Activated CD4-positive, alpha-beta memory T cell treated with anti-CD3 and anti-CD28 coated beads, Interleukin-2, amount 10 ng/mL, durations not matched to agents 7 days and 5 days (primary cell): ENCODE data around the gene INCA1. TPM values are rescaled to one million over a fixed set of nuclear protein-coding genes. Genes with fewer than 3 reads are reported as not detected.

Experiments
- CTCF ChIA-PET: fragments of 350-600 bp; sonication (Branson Sonifier 250); formaldehyde crosslinking; loops from one replicate; lab custom pipeline; 2021; ENCODE audit warnings: antibody characterized with exemption, inconsistent platforms; lab: Charles Lee
- POLR2A ChIA-PET: fragments of 350-600 bp; sonication (Branson Sonifier 250); formaldehyde crosslinking; loops from one replicate; lab custom pipeline; 2021; ENCODE audit warnings: antibody characterized with exemption; lab: Charles Lee
- DNase-seq: peaks from one replicate; pipeline ENCODE4 v3.0.0-alpha.2; 2020
- H3K27ac Mint-ChIP-seq: one replicate; pipeline ENCODE4 v1.8.0; 2021; ENCODE audit warnings: mild to moderate bottlenecking, mixed read lengths
- H3K27me3 Mint-ChIP-seq: one replicate; pipeline ENCODE4 v1.8.0; 2021; ENCODE audit warnings: mixed read lengths
- H3K36me3 Mint-ChIP-seq: one replicate; pipeline ENCODE4 v1.8.0; 2021; ENCODE audit warnings: low read depth, mixed read lengths
- H3K4me1 Mint-ChIP-seq: one replicate; pipeline ENCODE4 v1.8.0; 2021; ENCODE audit warnings: mixed read lengths
- H3K4me3 Mint-ChIP-seq: one replicate; pipeline ENCODE4 v1.8.0; 2021; ENCODE audit warnings: mild to moderate bottlenecking, mixed read lengths
- H3K9me3 Mint-ChIP-seq: one replicate; pipeline ENCODE4 v1.8.0; 2021; ENCODE audit warnings: mixed read lengths
- total RNA-seq, 2 experiments: library from RNA; stranded (reverse); gene quantifications; one replicate each; pipeline ENCODE4 v1.2.3, GENCODE V29; 2021

Gene INCA1
- total RNA-seq, 2 experiments from 2014 or later, result 0.25 TPM; not detected in 1

- Mint-ChIP-seq H3K36me3 (peaks cover 25% of the 10 kb centered on the region), H3K27me3 (no peaks in the 10 kb centered on the region), H3K27ac (peak within 1 kb of the TSS; percentile 92), H3K4me1 (peaks cover 27% of the 10 kb centered on the region), H3K4me3 (peak within 1 kb of the TSS; percentile 96), H3K9me3 (no peaks in the 10 kb centered on the region)
- ChIA-PET POLR2A (interaction anchor here (0.8 to 20.7 kb wide), 9 partner anchors 9 to 160 kb away, joined by 3 to 711 read pairs (median 4); partner anchors contain the start of genes CAMTA2, INCA1, KIF1C and PFN1), CTCF (interaction anchor here (0.7 to 1.6 kb wide), 4 partner anchors 11 to 42 kb away, joined by 3 to 6 read pairs (median 4); partner anchors contain the start of genes RNF167, SLC25A11 and SPAG7)
- DNase-seq, result no peak
Observed at GRCh38 chr17:4950746-4951204, 46.5 kb downstream of the INCA1 start, which contains the start of gene ENO3. Gene ENO3, plus strand, starts transcription at chr17:4951119. Its CDS starts 711 bp downstream, at chr17:4951830.

- ChIA-PET CTCF (interaction anchor here (0.7 to 1.1 kb wide), 2 partner anchors 10 to 17 kb away, joined by 3 to 4 read pairs; partner anchors contain the start of genes RNF167, SLC25A11 and SPAG7), POLR2A (interaction anchor here (0.8 to 20.7 kb wide), 8 partner anchors 8 to 160 kb away, joined by 3 to 711 read pairs (median 4); partner anchors contain the start of genes CAMTA2, INCA1, KIF1C and PFN1)
- peak; percentile 45 for DNase-seq
- H3K36me3 Mint-ChIP-seq, result peaks cover 31% of the 10 kb centered on the region
- no peaks in the 10 kb centered on the region for H3K27me3 Mint-ChIP-seq
- H3K9me3 Mint-ChIP-seq, result no peaks in the 10 kb centered on the region
- H3K27ac Mint-ChIP-seq, result peak overlapping the region; percentile 92
- peak overlapping the region; percentile 96 for H3K4me3 Mint-ChIP-seq
- peaks cover 33% of the 10 kb centered on the region for H3K4me1 Mint-ChIP-seq
Observed at GRCh38 chr17:4950075-4950745, 47.1 kb downstream of the INCA1 start.

GRCh38 chr17:4949321-4950074, 47.8 kb downstream of the INCA1 start:
- H3K27ac Mint-ChIP-seq, result peak overlapping the region; percentile 91
- peaks cover 38% of the 10 kb centered on the region for H3K36me3 Mint-ChIP-seq
- DNase-seq, result peak; percentile 81
- no peaks in the 10 kb centered on the region for H3K9me3 Mint-ChIP-seq
- peaks cover 39% of the 10 kb centered on the region for H3K4me1 Mint-ChIP-seq
- ChIA-PET POLR2A (interaction anchor here (0.6 to 20.7 kb wide), 15 partner anchors 4 to 160 kb away, joined by 3 to 711 read pairs (median 6); partner anchors contain the start of genes CAMTA2, ENO3, GLTPD2 and INCA1), CTCF (interaction anchor here (1.1 to 2.2 kb wide), 3 partner anchors 13 to 18 kb away, joined by 4 to 10 read pairs (median 6); partner anchors contain the start of gene SPAG7)
- peak overlapping the region; percentile 96 for H3K4me3 Mint-ChIP-seq
- H3K27me3 Mint-ChIP-seq, result no peaks in the 10 kb centered on the region

- peak; percentile 83 for DNase-seq
- ChIA-PET POLR2A (interaction anchor here (0.6 to 20.7 kb wide), 16 partner anchors 5 to 471 kb away, joined by 3 to 711 read pairs (median 7); partner anchors contain the start of genes ARRB2, C17orf107, CAMTA2 and ENO3), CTCF (interaction anchor here (0.6 to 2.2 kb wide), 5 partner anchors 8 to 1238 kb away, joined by 3 to 10 read pairs (median 4); partner anchors contain the start of genes RNF167, SLC25A11 and SPAG7)
Observed at GRCh38 chr17:4948931-4949320, 48.4 kb downstream of the INCA1 start.

GRCh38 chr17:4948166-4948930, 49.0 kb downstream of the INCA1 start, which contains the start of gene PFN1:
Gene PFN1, minus strand, starts transcription at chr17:4948530. Its CDS starts 136 bp downstream, at chr17:4948394.
- H3K36me3 Mint-ChIP-seq, result peaks cover 48% of the 10 kb centered on the region
- CTCF ChIA-PET, result interaction anchor here (0.6 to 2.2 kb wide), 6 partner anchors 8 to 1237 kb away, joined by 3 to 10 read pairs (median 4); partner anchors contain the start of genes RNF167, SLC25A11 and SPAG7
- no peaks in the 10 kb centered on the region for H3K9me3 Mint-ChIP-seq
- peak within 1 kb of the TSS; percentile 100 for H3K27ac Mint-ChIP-seq
- peak within 1 kb of the TSS; percentile 96 for H3K4me3 Mint-ChIP-seq
- H3K27me3 Mint-ChIP-seq, result no peaks in the 10 kb centered on the region
- DNase-seq, result peak; percentile 94
- H3K4me1 Mint-ChIP-seq, result peaks cover 50% of the 10 kb centered on the region
- POLR2A ChIA-PET, result interaction anchor here (0.6 to 20.7 kb wide), 20 partner anchors 5 to 471 kb away, joined by 3 to 711 read pairs (median 7); partner anchors contain the start of genes ARRB2, C17orf107, CAMTA2 and ENO3

More at GRCh38 chr17:4948931-4949320, 48.4 kb downstream of the INCA1 start:
- Mint-ChIP-seq H3K36me3 (peaks cover 44% of the 10 kb centered on the region), H3K27me3 (no peaks in the 10 kb centered on the region), H3K4me1 (peaks cover 44% of the 10 kb centered on the region), H3K9me3 (no peaks in the 10 kb centered on the region), H3K27ac (peak overlapping the region; percentile 100), H3K4me3 (peak overlapping the region; percentile 96)

GRCh38 chr17:4947411-4948165, 49.7 kb downstream of the INCA1 start:
- ChIA-PET CTCF (interaction anchor here (1.1 to 2.2 kb wide), 3 partner anchors 15 to 22 kb away, joined by 4 to 10 read pairs (median 6); partner anchors contain the start of gene SPAG7), POLR2A (interaction anchor here (0.6 to 20.7 kb wide), 20 partner anchors 6 to 243 kb away, joined by 3 to 711 read pairs (median 7); partner anchors contain the start of genes ARRB2, C17orf107, CAMTA2 and ENO3)
- Mint-ChIP-seq H3K4me3 (peak overlapping the region; percentile 96), H3K4me1 (peaks cover 56% of the 10 kb centered on the region), H3K36me3 (peaks cover 56% of the 10 kb centered on the region), H3K27ac (peak overlapping the region; percentile 100), H3K27me3 (no peaks in the 10 kb centered on the region), H3K9me3 (no peaks in the 10 kb centered on the region)
- peak; percentile 81 for DNase-seq

GRCh38 chr17:4947010-4947410, 50.3 kb downstream of the INCA1 start:
- DNase-seq, result no peak
- CTCF ChIA-PET, result interaction anchor here (2.2 kb wide), 1 partner anchor 21 kb away, joined by 10 read pairs; the partner anchor contains the start of gene SPAG7
- H3K27me3 Mint-ChIP-seq, result no peaks in the 10 kb centered on the region
- peaks cover 62% of the 10 kb centered on the region for H3K4me1 Mint-ChIP-seq
- peak overlapping the region; percentile 96 for H3K4me3 Mint-ChIP-seq
- H3K36me3 Mint-ChIP-seq, result peaks cover 62% of the 10 kb centered on the region
- peak overlapping the region; percentile 100 for H3K27ac Mint-ChIP-seq
- no peaks in the 10 kb centered on the region for H3K9me3 Mint-ChIP-seq
- POLR2A ChIA-PET, result interaction anchor here (0.6 to 20.7 kb wide), 17 partner anchors 6 to 244 kb away, joined by 3 to 711 read pairs (median 9); partner anchors contain the start of genes ARRB2, C17orf107, CAMTA2 and ENO3

- peaks cover 62% of the 10 kb centered on the region for H3K4me1 Mint-ChIP-seq
- DNase-seq, result no peak
- ChIA-PET CTCF (interaction anchor here (0.6 kb wide), 1 partner anchor 70 kb away, joined by 3 read pairs; no protein-coding TSS in a partner anchor), POLR2A (interaction anchor here (0.9 to 20.7 kb wide), 13 partner anchors 7 to 580 kb away, joined by 3 to 711 read pairs (median 11); partner anchors contain the start of genes ARRB2, C17orf107, CAMTA2 and ENO3)
- no peaks in the 10 kb centered on the region for H3K27me3 Mint-ChIP-seq
- peaks cover 67% of the 10 kb centered on the region for H3K36me3 Mint-ChIP-seq
- H3K27ac Mint-ChIP-seq, result peak overlapping the region; percentile 100
- H3K4me3 Mint-ChIP-seq, result peak overlapping the region; percentile 96
- H3K9me3 Mint-ChIP-seq, result no peaks in the 10 kb centered on the region
Observed at GRCh38 chr17:4946312-4946976, 50.9 kb downstream of the INCA1 start.

GRCh38 chr17:4945944-4946280, 51.4 kb downstream of the INCA1 start:
- peaks cover 73% of the 10 kb centered on the region for H3K36me3 Mint-ChIP-seq
- CTCF ChIA-PET, result interaction anchor here (0.6 kb wide), 1 partner anchor 71 kb away, joined by 3 read pairs; no protein-coding TSS in a partner anchor

More at GRCh38 chr17:4945944-4946280, 51.4 kb downstream of the INCA1 start:
- no peak for DNase-seq
- Mint-ChIP-seq H3K27me3 (no peaks in the 10 kb centered on the region), H3K27ac (peak overlapping the region; percentile 100), H3K4me3 (peak overlapping the region; percentile 96), H3K4me1 (peaks cover 57% of the 10 kb centered on the region), H3K9me3 (no peaks in the 10 kb centered on the region)
- POLR2A ChIA-PET, result interaction anchor here (0.9 to 20.7 kb wide), 10 partner anchors 8 to 580 kb away, joined by 3 to 711 read pairs (median 13); partner anchors contain the start of genes ARRB2, C17orf107, CAMTA2 and ENO3
